ENCODE data around the gene NHEJ1. TPM values are rescaled to one million over a fixed set of nuclear protein-coding genes. Genes with fewer than 3 reads are reported as not detected.

The NHEJ1 gene
- polyA plus RNA-seq, 3 donors from 2014 or later: 19.2 to 33.3 (median 21.9) TPM

- no peak for DNase-seq
- no peaks in the 10 kb centered on the region for H3K4me1 Mint-ChIP-seq
- H3K36me3 Mint-ChIP-seq: no peaks in the 10 kb centered on the region
- no peak overlapping the region for H3K4me3 Mint-ChIP-seq
- peaks cover 5 to 9% (median 9%) of the 10 kb centered on the region in 3 donors for H3K27me3 Mint-ChIP-seq (ENCODE audit: low read depth in 3 of 3)
- H3K27ac Mint-ChIP-seq: no peak overlapping the region
- no peaks in the 10 kb centered on the region for H3K9me3 Mint-ChIP-seq
Observed at GRCh38 chr2:219032051-219032745, 128.4 kb downstream of the NHEJ1 start.

- Mint-ChIP-seq H3K27ac (no peak overlapping the region), H3K27me3 (ENCODE audit: low read depth in 3 of 3) (peaks cover 5 to 10% (median 9%) of the 10 kb centered on the region in 3 donors), H3K4me3 (no peak overlapping the region), H3K9me3 (no peaks in the 10 kb centered on the region), H3K4me1 (no peaks in the 10 kb centered on the region), H3K36me3 (no peaks in the 10 kb centered on the region)
- DNase-seq: no peak
Observed at GRCh38 chr2:219031005-219031738, 129.4 kb downstream of the NHEJ1 start.

- Mint-ChIP-seq H3K27ac (no peak overlapping the region), H3K4me3 (no peak overlapping the region), H3K36me3 (no peaks in the 10 kb centered on the region), H3K9me3 (no peaks in the 10 kb centered on the region), H3K4me1 (no peaks in the 10 kb centered on the region), H3K27me3 (ENCODE audit: low read depth in 3 of 3) (peaks cover 5 to 10% (median 9%) of the 10 kb centered on the region in 3 donors)
- no peak for DNase-seq
Observed at GRCh38 chr2:219030177-219030940, 130.3 kb downstream of the NHEJ1 start.

GRCh38 chr2:219029829-219030165, 130.8 kb downstream of the NHEJ1 start:
- DNase-seq: peak; percentile 64 to 70 (median 68)
- no peak overlapping the region for H3K27ac Mint-ChIP-seq
- no peaks in the 10 kb centered on the region for H3K36me3 Mint-ChIP-seq
- H3K27me3 Mint-ChIP-seq (ENCODE audit: low read depth in 3 of 3): peaks cover 5 to 10% (median 10%) of the 10 kb centered on the region in 3 donors
- no peak overlapping the region for H3K4me3 Mint-ChIP-seq
- no peaks in the 10 kb centered on the region for H3K9me3 Mint-ChIP-seq
- no peaks in the 10 kb centered on the region for H3K4me1 Mint-ChIP-seq

GRCh38 chr2:219028996-219029828, 131.4 kb downstream of the NHEJ1 start:
- Mint-ChIP-seq H3K9me3 (no peaks in the 10 kb centered on the region), H3K36me3 (no peaks in the 10 kb centered on the region), H3K4me3 (no peak overlapping the region), H3K27me3 (ENCODE audit: low read depth in 3 of 3) (peaks cover 5 to 10% (median 8%) of the 10 kb centered on the region in 3 donors), H3K4me1 (no peaks in the 10 kb centered on the region), H3K27ac (no peak overlapping the region)
- DNase-seq: no peak

GRCh38 chr2:219028141-219028540, 132.5 kb downstream of the NHEJ1 start:
- H3K4me3 Mint-ChIP-seq: no peak overlapping the region
- H3K27me3 Mint-ChIP-seq (ENCODE audit: low read depth in 3 of 3): peaks cover 5 to 8% (median 5%) of the 10 kb centered on the region in 3 donors

GRCh38 chr2:219027511-219028055, 133.0 kb downstream of the NHEJ1 start:
- Mint-ChIP-seq H3K4me1 (no peaks in the 10 kb centered on the region), H3K4me3 (no peak overlapping the region)

More at GRCh38 chr2:219028141-219028540, 132.5 kb downstream of the NHEJ1 start:
- no peak overlapping the region for H3K27ac Mint-ChIP-seq
- H3K4me1 Mint-ChIP-seq: no peaks in the 10 kb centered on the region
- H3K36me3 Mint-ChIP-seq: no peaks in the 10 kb centered on the region
- DNase-seq: no peak
- no peaks in the 10 kb centered on the region for H3K9me3 Mint-ChIP-seq

GRCh38 chr2:219026946-219027345, 133.7 kb downstream of the NHEJ1 start:
- H3K27ac Mint-ChIP-seq: no peak overlapping the region
- no peaks in the 10 kb centered on the region for H3K4me1 Mint-ChIP-seq
- H3K36me3 Mint-ChIP-seq: no peaks in the 10 kb centered on the region
- no peaks in the 10 kb centered on the region for H3K9me3 Mint-ChIP-seq
- no peak overlapping the region for H3K4me3 Mint-ChIP-seq
- H3K27me3 Mint-ChIP-seq (ENCODE audit: low read depth in 3 of 3): peaks cover 5 to 8% (median 7%) of the 10 kb centered on the region in 3 donors
- DNase-seq: no peak

More at GRCh38 chr2:219027511-219028055, 133.0 kb downstream of the NHEJ1 start:
- Mint-ChIP-seq H3K9me3 (no peaks in the 10 kb centered on the region), H3K27ac (no peak overlapping the region), H3K36me3 (no peaks in the 10 kb centered on the region), H3K27me3 (ENCODE audit: low read depth in 3 of 3) (peaks cover 5 to 8% (median 7%) of the 10 kb centered on the region in 3 donors)
- DNase-seq: no peak

- Mint-ChIP-seq H3K27me3 (ENCODE audit: low read depth in 3 of 3) (peaks cover 5 to 10% (median 6%) of the 10 kb centered on the region in 3 donors), H3K4me1 (no peaks in the 10 kb centered on the region), H3K36me3 (no peaks in the 10 kb centered on the region), H3K9me3 (no peaks in the 10 kb centered on the region), H3K27ac (no peak overlapping the region), H3K4me3 (no peak overlapping the region)
- no peak for DNase-seq
Observed at GRCh38 chr2:219025637-219026585, 134.7 kb downstream of the NHEJ1 start.

Other genes with a start within 250 kb of the NHEJ1 start
- gene CDK5R2, start 201.1 kb downstream of the NHEJ1 start, polyA plus RNA-seq: not detected
- gene FEV, start 175.6 kb downstream of the NHEJ1 start, polyA plus RNA-seq: not detected
- not detected for gene CRYBA2, start 167.4 kb downstream of the NHEJ1 start, polyA plus RNA-seq
- not detected for gene CFAP65, start 119.3 kb downstream of the NHEJ1 start, polyA plus RNA-seq
- gene IHH, start 99.9 kb downstream of the NHEJ1 start, polyA plus RNA-seq: not detected
- gene SLC23A3, start 9.2 kb upstream of the NHEJ1 start, polyA plus RNA-seq: under 1 TPM in 1 of 3 donors, not detected in 2; 0.29 TPM
- gene CNPPD1, start 16.1 kb upstream of the NHEJ1 start, polyA plus RNA-seq: 100 to 1,000 TPM in 1 of 3 donors, 10 to 100 TPM in 2; 68.2 to 135 (median 92.9) TPM
- 10 to 100 TPM; 51.2 to 88.6 (median 58.6) TPM for gene RETREG2, start 17.5 kb upstream of the NHEJ1 start, polyA plus RNA-seq
- 100 to 1,000 TPM in 2 of 3 donors, 10 to 100 TPM in 1; 95.4 to 128 (median 102) TPM for gene ZFAND2B, start 46.0 kb upstream of the NHEJ1 start, polyA plus RNA-seq
- 1 to 10 TPM in 2 of 3 donors, under 1 TPM in 1; 0.21 to 3.7 (median 1.2) TPM for gene ABCB6, start 58.1 kb upstream of the NHEJ1 start, polyA plus RNA-seq
- gene ATG9A, start 68.8 kb upstream of the NHEJ1 start, polyA plus RNA-seq: 10 to 100 TPM in 2 of 3 donors, 1 to 10 TPM in 1; 8.6 to 31.9 (median 14.8) TPM
- gene ANKZF1, start 69.0 kb upstream of the NHEJ1 start, polyA plus RNA-seq: 10 to 100 TPM; 11.5 to 28.6 (median 22.4) TPM
- 1 to 10 TPM in 1 of 3 donors, under 1 TPM in 1, not detected in 1; 0.44 to 1.0 TPM for gene GLB1L, start 84.6 kb upstream of the NHEJ1 start, polyA plus RNA-seq
- 10 to 100 TPM; 26.8 to 35.3 (median 27.6) TPM for gene STK16, start 84.7 kb upstream of the NHEJ1 start, polyA plus RNA-seq
- not detected for gene TUBA4B, start 92.4 kb upstream of the NHEJ1 start, polyA plus RNA-seq
- gene TUBA4A, start 93.1 kb upstream of the NHEJ1 start, polyA plus RNA-seq: 100 to 1,000 TPM in 2 of 3 donors, 10 to 100 TPM in 1; 88.6 to 137 (median 124) TPM
- 1 to 10 TPM; 2.8 to 3.6 (median 2.9) TPM for gene DNAJB2, start 118.6 kb upstream of the NHEJ1 start, polyA plus RNA-seq
- gene PTPRN, start 148.6 kb upstream of the NHEJ1 start, polyA plus RNA-seq: under 1 TPM in 1 of 3 donors, not detected in 2; 0.41 TPM
- not detected for gene RESP18, start 171.9 kb upstream of the NHEJ1 start, polyA plus RNA-seq
- gene DNPEP, start 227.1 kb upstream of the NHEJ1 start, polyA plus RNA-seq: 10 to 100 TPM; 77.4 to 97.9 (median 78.9) TPM

Data from immature natural killer cell (primary cell).